Ovary (tissue), 9 donors: Measurements from ENCODE around the gene FAM217A. TPM values are rescaled to one million over a fixed set of nuclear protein-coding genes. Genes with fewer than 3 reads are reported as not detected.

Experiments used
- DNase-seq, 5 donors: peaks; one replicate each; pipeline ENCODE4 v3.0.0-alpha.2; 2019 to 2020
- H3K27ac ChIP-seq, 2 donors: fragments of 200-600 bp; one replicate each; pipeline versions ENCODE4 v1.5.1 to v1.8.0; 2019 to 2022
- H3K27me3 ChIP-seq: fragments of 200-600 bp; one replicate; pipeline ENCODE4 v1.8.0; 2022
- H3K36me3 ChIP-seq: fragments of 200-600 bp; sonication (generic); one replicate; pipeline ENCODE4 v1.5.1; 2019
- H3K4me1 ChIP-seq: one replicate; pipeline ENCODE4 v1.8.1; 2013; ENCODE audit warnings: mild to moderate bottlenecking, moderate library complexity; ENCODE audit not compliant: insufficient read depth
- H3K4me3 ChIP-seq: fragments of 200-600 bp; sonication (generic); one replicate; pipeline ENCODE4 v1.5.1; 2017
- H3K9me3 ChIP-seq, 2 donors: fragments of 200-600 bp in 1 of 2; sonication (generic) in 1 of 2; one replicate each; pipeline versions ENCODE4 v1.5.1 to v1.8.1; 2013 to 2019; ENCODE audit warnings: mild to moderate bottlenecking in 1 of 2, moderate library complexity in 1 of 2
- EP300 ChIP-seq: sonication (generic); formaldehyde crosslinking; IDR thresholded peaks from one replicate; pipeline ENCODE4 v1.6.1; 2017; ENCODE audit warnings: antibody characterized with exemption
- POLR2A ChIP-seq: fragments of 450-650 bp; IDR thresholded peaks from one replicate; pipeline ENCODE4 v1.6.1; 2017; ENCODE audit warnings: antibody characterized with exemption, mild to moderate bottlenecking, moderate library complexity
- WGBS, 3 donors: extraction: QIAGEN DNeasy Blood & Tissue Kit in 1 of 3; methylation state at CpG; one replicate each; pipeline versions ENCODE4 v1.1.5 to v1.1.7; 2013 to 2017; 5-methylcytosine and 5-hydroxymethylcytosine counted together
- intact Hi-C, 4 donors: fragments of 100-400 bp; cut with DNase I; formaldehyde crosslinking; loops; one replicate each; pipeline versions ENCODE4 v1.11.0 to v1.15.1; 2022 to 2023
- polyA plus RNA-seq, 2 donors: library from polyadenylated mRNA; stranded (reverse); fragments of 200-250 nt in 1 of 2; fragments of 350-450 nt in 1 of 2; fragmentation: Illumina TruSeq in 1 of 2; extraction: RNeasy Lipid Tissue Mini Kit (QIAGEN cat#74804) in 1 of 2; gene quantifications; one replicate each; pipeline ENCODE4 v1.2.3, GENCODE V29; 2013 to 2014
- total RNA-seq, 7 donors: library from RNA; depleted of rRNA in 2 of 7; stranded (reverse); fragments of >200 nt in 2 of 7; fragmentation: NEBNext Ultra II Directional in 3 of 7; extraction: Animal tissue kit (Norgen Biotek cat#: 25700) in 3 of 7; gene quantifications; one replicate each; pipeline versions ENCODE4 v1.1.0 to v1.2.4, GENCODE V29; 2016 to 2023
- TF ChIP-seq, protein P1 (sequence below), 3 donors: fragments of 450-650 bp in 2 of 3; fragments of 200-600 bp in 1 of 3; IDR thresholded peaks; one replicate each; pipeline versions ENCODE4 v1.5.1 to v1.8.0; 2016 to 2022; ENCODE audit warnings: antibody characterized with exemption in 3 of 3, mild to moderate bottlenecking in 1 of 3
- donor health status: DM: no; HTN: no; CAD: no; lungs with moderate emphysema.
- donor health status: DM: no; HTN: no; CAD: no.
- donor health status: Bipolar disorder and iron deficiency.
- donor health status: DM: yes; HTN: yes; CAD: no.
- donor health status: DM: no; HTN: no; CAD: no.
- donor health status: DM: yes; HTN: yes; CAD: no.

The FAM217A gene
- total and polyA plus RNA-seq, 9 donors: not detected

DNA sequence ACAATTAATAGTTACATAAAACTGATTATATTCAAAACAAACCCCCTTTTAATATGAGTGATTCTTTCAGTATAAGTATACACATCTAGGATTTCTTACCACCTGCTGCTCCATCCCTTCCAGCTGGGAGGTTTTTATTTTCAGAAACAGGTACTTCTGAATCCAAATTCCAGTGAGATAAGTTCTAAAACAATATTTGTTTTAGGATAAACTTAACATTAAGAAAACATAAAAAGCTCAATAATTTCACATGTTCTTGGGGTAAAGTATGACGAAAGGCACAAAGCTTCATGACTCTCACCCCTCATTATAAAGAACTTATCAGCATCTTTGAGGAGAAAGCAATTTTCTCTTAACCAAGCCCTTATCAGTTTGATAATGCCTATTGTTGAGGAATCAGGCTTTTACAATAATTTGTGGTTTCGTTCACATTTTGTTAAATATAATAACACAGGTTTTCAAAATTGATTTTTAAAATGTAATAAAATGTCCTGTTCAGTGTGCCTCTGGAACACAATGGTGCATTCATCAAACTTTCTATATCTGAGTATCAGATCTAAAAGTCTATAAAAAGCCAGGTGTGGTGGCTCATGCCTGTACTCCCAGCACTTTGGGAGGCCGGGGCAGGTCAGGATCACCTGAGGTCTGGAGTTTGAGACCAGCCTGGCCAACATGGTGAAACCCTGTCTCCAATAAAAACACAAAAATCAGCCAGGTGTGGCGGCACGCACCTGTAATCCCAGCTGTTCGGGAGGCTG is 4.3 kb downstream of the FAM217A start:
- Histone ChIP-seq H3K9me3 (no peaks in the 10 kb centered on the region), H3K36me3 (no peaks in the 10 kb centered on the region), H3K27ac (no peak overlapping the region), H3K4me1 (no peaks in the 10 kb centered on the region), H3K27me3 (no peaks in the 10 kb centered on the region), H3K4me3 (no peak overlapping the region)
- DNase-seq: no peak
- TF ChIP-seq, protein P1, sequence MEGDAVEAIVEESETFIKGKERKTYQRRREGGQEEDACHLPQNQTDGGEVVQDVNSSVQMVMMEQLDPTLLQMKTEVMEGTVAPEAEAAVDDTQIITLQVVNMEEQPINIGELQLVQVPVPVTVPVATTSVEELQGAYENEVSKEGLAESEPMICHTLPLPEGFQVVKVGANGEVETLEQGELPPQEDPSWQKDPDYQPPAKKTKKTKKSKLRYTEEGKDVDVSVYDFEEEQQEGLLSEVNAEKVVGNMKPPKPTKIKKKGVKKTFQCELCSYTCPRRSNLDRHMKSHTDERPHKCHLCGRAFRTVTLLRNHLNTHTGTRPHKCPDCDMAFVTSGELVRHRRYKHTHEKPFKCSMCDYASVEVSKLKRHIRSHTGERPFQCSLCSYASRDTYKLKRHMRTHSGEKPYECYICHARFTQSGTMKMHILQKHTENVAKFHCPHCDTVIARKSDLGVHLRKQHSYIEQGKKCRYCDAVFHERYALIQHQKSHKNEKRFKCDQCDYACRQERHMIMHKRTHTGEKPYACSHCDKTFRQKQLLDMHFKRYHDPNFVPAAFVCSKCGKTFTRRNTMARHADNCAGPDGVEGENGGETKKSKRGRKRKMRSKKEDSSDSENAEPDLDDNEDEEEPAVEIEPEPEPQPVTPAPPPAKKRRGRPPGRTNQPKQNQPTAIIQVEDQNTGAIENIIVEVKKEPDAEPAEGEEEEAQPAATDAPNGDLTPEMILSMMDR (IDR thresholded peaks at IDR 0.05): no peak
- TF ChIP-seq POLR2A (no peak), EP300 (no peak)
- intact Hi-C loops: loop anchor here in 1 of 4 donors (10.0 kb wide), 1 partner anchor 80 kb away; no protein-coding TSS in a partner anchor
- 77 to 82% (median 81%) methylated on average over 6 of the region's 6 CpGs for WGBS, 3 donors

DNA sequence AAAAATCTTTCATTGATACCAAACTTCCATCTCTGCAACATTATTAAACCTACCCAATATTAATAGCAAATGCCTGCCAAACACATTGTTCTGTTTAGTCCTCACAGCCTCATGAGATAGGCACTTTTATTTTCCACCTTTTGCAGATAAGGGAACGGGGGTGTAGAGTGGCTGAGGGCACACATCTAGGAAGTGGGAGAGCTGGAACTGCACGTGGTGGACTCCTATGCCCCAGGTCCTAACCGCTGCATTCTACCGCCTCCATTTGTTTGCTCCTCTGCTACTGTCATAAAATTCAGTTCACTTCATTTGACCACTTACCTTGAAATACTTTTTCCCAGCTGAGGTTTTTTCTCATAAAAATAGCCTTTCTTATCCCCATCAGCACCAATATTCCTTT is 7.6 kb downstream of the FAM217A start:
- TF ChIP-seq, protein P1 (IDR thresholded peaks at IDR 0.05): no peak
- TF ChIP-seq EP300 (no peak), POLR2A (no peak)
- no peaks in the 10 kb centered on the region for H3K36me3 ChIP-seq
- intact Hi-C loops: loop anchor here in 1 of 4 donors (10.0 kb wide), 1 partner anchor 83 kb away; no protein-coding TSS in a partner anchor
- 51 to 60% (median 53%) methylated on average over 4 of the region's 4 CpGs for WGBS, 3 donors
- H3K27me3 ChIP-seq: no peaks in the 10 kb centered on the region
- H3K9me3 ChIP-seq: no peaks in the 10 kb centered on the region
- no peaks in the 10 kb centered on the region for H3K4me1 ChIP-seq
- H3K4me3 ChIP-seq: no peak overlapping the region
- no peak for DNase-seq
- H3K27ac ChIP-seq: no peak overlapping the region

DNA sequence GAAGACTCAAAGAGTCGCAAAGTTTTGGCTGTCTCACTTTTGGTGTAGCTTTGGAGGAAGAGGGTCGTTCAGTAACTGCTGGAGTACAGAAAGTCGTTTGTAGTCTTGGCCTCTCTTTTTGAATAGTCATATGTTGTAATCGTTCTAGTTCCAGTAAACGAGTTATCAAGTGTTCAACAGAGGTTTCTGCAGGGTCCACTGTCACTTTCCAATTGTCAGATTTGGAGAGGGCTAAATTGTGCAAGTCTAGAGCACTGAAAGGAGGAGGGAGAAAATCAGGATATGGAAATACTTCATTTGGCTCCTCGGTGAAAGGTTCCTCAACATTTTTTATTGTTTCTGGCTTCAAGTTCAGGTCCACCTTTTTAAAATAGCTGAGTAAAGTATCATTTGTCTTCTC is 9.7 kb downstream of the FAM217A start:
- H3K27me3 ChIP-seq: no peaks in the 10 kb centered on the region
- H3K9me3 ChIP-seq: no peaks in the 10 kb centered on the region
- 74 to 83% (median 83%) methylated on average over 6 of the region's 6 CpGs for WGBS, 3 donors
- no peak overlapping the region for H3K4me3 ChIP-seq
- no peak for DNase-seq
- TF ChIP-seq EP300: no peak
- TF ChIP-seq POLR2A: no peak
- TF ChIP-seq, protein P1 (IDR thresholded peaks at IDR 0.05): no peak
- H3K4me1 ChIP-seq: no peaks in the 10 kb centered on the region
- H3K36me3 ChIP-seq: no peaks in the 10 kb centered on the region
- H3K27ac ChIP-seq: no peak overlapping the region
- intact Hi-C loops: no loop called here

DNA sequence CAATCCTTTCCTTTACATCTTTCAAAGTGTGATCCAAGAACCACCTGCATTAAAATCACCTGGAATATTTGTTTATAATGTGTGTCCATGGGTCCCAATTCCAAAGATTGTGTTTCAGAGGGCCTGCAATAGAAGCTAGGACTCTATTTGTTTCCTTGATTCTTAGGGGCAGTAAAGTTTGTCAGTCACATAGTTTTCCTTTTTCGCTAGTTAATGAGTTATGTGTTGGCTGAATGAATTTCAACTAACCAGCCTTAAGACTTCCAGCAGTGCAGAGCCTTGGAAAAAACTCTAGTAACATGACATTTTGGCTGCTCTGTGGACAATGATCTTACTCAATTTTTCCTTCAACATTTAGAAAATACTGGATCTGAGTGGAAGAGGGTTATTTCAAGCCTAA is 11.3 kb downstream of the FAM217A start:
- no peaks in the 10 kb centered on the region for H3K27me3 ChIP-seq
- H3K4me1 ChIP-seq: no peaks in the 10 kb centered on the region
- intact Hi-C loops: no loop called here
- no peaks in the 10 kb centered on the region for H3K9me3 ChIP-seq
- H3K36me3 ChIP-seq: no peaks in the 10 kb centered on the region
- no peak overlapping the region for H3K27ac ChIP-seq
- TF ChIP-seq EP300 (no peak), POLR2A (no peak)
- TF ChIP-seq, protein P1 (IDR thresholded peaks at IDR 0.05): no peak
- H3K4me3 ChIP-seq: no peak overlapping the region
- 77 to 86% (median 83%) methylated on average over 1 of the region's 1 CpG for WGBS, 3 donors
- no peak for DNase-seq
